Mammary epithelial cell (primary cell): ENCODE data around the gene NT5M.

Source experiments
- EZH2 ChIP-seq: IDR thresholded peaks from 2 replicates; pipeline ENCODE4 v1.6.1; 2012; ENCODE audit warnings: low read length, inconsistent platforms, borderline replicate concordance
- TF ChIP-seq, protein P1 (sequence below), 2 donors: IDR thresholded peaks in 1 of 2; conservative IDR thresholded peaks in 1 of 2; 2 replicates each; pipeline ENCODE4 v1.5.1; 2011 to 2012; ENCODE audit warnings: inconsistent platforms in 2 of 2, low read length in 2 of 2, mild to moderate bottlenecking in 2 of 2, control low read depth in 1 of 2, low read depth in 1 of 2; ENCODE audit not compliant: insufficient read depth in 1 of 2; ENCODE audit errors: extremely low read depth in 1 of 2

DNA sequence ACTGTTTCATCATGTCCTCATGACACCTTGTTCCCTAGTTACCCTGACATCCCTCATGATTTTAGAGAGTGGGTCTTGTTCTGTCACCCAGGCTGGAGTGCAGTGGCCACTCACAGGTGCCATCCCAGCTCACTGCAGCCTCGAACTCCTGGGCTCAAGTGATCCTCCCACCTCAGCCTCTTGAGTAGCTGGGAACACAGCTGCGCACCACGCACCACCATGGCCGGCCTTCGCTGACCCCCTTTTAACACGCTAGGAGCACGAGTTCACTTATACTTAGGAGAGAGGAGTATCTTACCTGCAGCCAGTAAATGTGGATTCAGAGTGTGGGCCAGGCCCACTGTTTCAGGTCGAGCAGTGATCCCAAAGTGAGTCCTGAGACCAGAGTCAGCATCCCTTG lies 21.4 kb downstream of the NT5M start:
- TF ChIP-seq, protein P1, sequence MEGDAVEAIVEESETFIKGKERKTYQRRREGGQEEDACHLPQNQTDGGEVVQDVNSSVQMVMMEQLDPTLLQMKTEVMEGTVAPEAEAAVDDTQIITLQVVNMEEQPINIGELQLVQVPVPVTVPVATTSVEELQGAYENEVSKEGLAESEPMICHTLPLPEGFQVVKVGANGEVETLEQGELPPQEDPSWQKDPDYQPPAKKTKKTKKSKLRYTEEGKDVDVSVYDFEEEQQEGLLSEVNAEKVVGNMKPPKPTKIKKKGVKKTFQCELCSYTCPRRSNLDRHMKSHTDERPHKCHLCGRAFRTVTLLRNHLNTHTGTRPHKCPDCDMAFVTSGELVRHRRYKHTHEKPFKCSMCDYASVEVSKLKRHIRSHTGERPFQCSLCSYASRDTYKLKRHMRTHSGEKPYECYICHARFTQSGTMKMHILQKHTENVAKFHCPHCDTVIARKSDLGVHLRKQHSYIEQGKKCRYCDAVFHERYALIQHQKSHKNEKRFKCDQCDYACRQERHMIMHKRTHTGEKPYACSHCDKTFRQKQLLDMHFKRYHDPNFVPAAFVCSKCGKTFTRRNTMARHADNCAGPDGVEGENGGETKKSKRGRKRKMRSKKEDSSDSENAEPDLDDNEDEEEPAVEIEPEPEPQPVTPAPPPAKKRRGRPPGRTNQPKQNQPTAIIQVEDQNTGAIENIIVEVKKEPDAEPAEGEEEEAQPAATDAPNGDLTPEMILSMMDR (conservative IDR thresholded peaks at IDR 0.05 in 1 of 2, IDR thresholded peaks at IDR 0.05 in 1 of 2; ENCODE audit: extremely low read depth in 1 of 2, insufficient read depth in 1 of 2, low read depth in 1 of 2, low read length in 2 of 2): no peak
- TF ChIP-seq EZH2: no peak
